LHCN-M2 (cell line): ENCODE data around the gene KRTAP4-11. TPM values are rescaled to one million over a fixed set of nuclear protein-coding genes. Genes with fewer than 3 reads are reported as not detected.
"Not testable (repeated sequence)": the region's sequence is repeated elsewhere in the genome, so short reads cannot be mapped to it uniquely, and the experiment has no call there.

Source experiments
- DNase-seq: peaks from one replicate; pipeline ENCODE4 v3.0.0-alpha.2; 2012; ENCODE audit warnings: low read depth
- total RNA-seq: library from RNA; depleted of rRNA; stranded (reverse); fragments of >200 nt; gene quantifications from 2 replicates; pipeline ENCODE4 v1.2.3, GENCODE V29; 2014

The KRTAP4-11 gene
- total RNA-seq, 1 experiment from 2014 or later: not detected

DNA sequence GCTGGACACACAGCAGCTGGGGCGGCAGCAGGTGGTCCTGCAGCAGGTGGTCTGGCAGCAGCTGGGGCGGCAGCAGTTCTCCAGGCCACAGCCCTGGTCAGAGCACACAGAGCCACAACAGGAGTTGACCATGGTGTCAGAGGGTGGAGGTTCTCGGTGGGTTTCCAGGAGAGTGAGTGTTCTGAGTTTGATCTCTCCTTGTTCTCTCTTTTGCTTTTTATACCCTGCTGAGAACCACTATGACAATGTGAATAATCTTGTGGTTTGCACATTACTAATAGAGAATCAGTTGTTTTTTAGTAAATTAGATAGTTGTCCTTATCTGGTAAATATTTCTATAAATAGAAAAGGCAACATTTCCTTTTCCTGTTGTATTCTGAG lies 5.8 kb upstream of the KRTAP4-11 start, which contains the start of gene KRTAP4-12:
KRTAP4-12 (minus strand) TSS at position 192 of the 381 bp plus-strand sequence; CDS start at position 132, 60 bp downstream.
- DNase-seq: peak; percentile 3

DNA sequence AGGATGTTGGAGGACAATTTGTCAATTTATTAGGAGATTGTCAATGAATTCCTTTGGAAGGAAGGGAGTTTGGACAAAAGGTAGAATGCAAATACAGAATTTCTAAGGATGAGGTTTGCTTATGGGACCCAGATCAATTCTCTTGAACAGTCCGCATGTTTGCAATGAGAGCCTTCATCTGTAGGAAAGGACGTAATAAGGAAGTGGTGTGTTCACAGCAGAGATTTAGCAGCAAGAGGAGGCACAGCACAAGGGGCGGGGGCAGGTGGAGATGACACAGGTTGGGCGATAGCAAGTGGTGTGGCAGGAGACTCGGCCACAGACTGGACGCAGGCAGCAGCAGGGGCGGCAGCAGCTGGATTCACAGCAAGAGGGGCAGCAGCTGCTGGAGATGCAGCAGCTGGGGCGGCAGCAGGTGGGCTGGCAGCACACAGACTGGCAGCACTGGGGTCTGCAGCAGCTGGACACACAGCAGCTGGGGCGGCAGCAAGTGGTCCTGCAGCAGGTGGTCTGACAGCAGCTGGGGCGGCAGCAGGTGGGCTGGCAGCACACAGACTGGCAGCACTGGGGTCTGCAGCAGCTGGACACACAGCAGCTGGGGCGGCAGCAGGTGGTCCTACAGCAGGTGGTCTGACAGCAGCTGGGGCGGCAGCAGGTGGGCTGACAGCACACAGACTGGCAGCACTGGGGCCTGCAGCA lies 5.3 kb upstream of the KRTAP4-11 start:
- DNase-seq: not testable (repeated sequence)

DNA sequence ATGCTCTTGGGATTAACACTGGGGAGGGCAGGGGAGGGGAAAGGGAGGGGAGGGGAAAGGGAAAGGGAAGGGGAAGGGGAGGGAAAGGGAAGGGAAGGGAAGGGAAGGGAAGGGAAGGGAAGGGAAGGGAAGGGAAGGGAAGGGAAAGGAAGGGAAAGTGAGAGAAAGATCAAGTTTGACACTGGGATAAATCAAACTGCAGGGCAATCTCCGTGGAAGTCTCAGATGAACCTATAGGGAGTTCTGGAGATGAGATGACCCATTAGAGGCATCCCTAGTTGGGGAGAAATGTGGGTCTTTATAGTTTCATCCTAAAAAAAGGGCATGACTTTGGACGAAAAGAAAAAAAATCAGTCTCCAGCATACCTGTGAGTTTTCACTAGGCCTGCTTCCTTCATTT lies 3.6 kb upstream of the KRTAP4-11 start:
- no peak for DNase-seq

DNA sequence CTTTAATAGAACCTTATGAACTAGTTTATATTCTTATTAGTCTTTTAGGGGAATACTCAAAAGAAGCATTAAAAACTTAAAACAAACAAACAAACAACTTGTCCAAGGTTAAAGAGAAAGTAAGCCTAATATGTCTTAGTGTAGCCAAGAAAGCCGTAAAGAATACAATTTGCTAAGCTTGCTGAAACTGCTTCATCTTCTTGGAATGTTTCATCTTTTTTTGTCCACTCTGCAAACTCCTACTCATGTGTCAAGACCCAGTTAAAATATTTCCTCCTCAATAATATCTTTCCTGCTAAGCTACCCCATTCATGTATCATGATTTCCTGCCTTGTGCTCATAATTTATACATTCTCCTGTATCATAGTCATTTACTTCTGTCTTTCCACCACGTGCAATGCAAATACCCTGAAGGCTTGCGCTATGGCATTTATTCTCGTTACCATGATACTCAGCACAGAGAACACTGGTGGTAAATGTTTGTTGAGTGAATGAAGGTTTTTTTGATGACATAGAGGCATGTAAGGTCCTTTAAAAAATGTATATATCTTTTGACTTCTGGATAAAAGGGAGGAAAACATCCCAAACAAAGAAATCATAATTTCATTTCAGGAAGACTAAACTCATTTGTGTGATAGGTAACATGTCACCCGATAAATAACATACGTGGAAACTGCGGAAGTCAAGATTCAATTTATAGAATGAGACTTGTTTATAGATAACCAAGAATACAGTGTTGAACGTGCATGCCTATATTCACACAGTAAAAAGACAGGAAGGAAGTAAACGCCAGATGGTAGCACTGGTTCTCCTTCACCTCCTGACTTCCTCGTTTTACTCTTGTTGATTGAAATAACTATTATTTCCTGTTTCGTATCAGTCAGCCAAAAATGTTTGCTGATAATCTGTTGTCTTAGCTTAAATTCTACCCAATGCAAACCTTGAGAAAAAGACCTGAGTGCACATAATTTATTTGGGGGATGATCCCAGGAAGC lies 1.8 kb upstream of the KRTAP4-11 start:
- DNase-seq: not testable (repeated sequence)

- no peak for DNase-seq
Measured at GRCh38 chr17:41118721-41119120, 548 bp upstream of the KRTAP4-11 start.

DNA sequence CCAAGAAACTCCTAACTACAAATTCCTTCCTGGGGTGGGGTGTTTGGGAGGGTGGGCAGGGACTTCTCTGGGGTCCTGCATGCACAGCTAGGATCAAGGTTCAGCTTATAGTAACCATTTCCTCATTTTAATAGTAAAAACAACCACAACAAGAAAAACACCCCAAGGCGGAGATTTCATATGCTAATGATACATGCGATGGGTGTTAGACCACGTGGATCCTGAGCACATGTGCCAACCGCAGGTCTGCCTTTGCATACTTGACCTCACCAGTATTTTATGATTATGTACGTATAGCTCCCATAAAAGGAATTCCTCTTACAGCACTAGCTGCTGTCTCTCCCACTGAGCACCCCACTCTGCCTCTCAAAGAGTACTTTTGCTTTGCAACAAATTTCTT lies 1.9 kb downstream of the KRTAP4-11 start:
- DNase-seq: no peak

GRCh38 chr17:41111151-41111885 lies 6.9 kb downstream of the KRTAP4-11 start:
- DNase-seq: peak; percentile 11

DNA sequence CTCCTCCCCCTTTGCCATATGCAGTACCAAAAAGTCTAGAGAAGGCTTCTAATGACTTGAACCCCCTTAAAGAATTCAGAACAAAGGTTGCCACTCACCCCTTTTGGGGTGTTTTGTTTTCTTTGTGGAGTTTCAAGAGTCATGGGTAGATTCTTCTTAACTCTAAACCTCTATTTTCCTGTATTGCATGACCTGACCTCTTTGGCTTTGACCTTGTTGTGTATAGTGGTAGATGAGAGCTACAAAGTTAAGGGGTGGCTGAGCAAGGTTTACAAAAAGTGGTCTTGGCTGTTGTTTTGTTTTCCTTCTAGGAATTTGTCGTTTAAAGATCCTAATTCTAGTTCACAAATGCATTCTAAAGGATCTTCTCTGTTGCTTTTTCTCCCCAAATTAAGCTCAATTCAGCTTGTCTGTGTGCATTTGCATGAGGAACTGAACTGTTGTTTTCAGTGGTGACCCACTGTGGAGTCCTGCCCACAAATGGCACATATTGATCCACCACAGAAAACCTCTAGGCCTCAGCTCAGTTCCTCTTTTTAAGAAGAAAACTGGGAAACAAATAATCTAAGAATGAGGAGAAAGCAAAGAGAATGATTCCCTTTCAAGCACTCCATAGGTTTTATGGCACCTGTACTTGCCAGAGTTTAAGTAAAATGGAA lies 9.3 kb downstream of the KRTAP4-11 start:
- DNase-seq: not testable (repeated sequence)

- DNase-seq: no peak
Measured at GRCh38 chr17:41107941-41108450, 10.2 kb downstream of the KRTAP4-11 start.

DNA sequence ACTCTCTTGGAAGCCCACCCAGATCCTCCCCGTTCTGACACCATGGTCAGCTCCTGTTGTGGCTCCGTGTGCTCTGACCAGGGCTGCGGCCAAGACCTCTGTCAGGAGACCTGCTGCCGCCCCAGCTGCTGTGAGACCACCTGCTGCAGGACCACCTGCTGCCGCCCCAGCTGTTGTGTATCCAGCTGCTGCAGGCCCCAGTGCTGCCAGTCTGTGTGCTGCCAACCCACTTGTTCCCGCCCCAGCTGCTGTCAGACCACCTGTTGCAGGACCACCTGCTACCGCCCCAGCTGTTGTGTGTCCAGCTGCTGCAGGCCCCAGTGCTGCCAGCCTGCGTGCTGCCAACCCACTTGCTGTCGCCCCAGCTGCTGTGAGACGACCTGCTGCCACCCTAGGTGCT lies 12.8 kb downstream of the KRTAP4-11 start, which contains the start of gene KRTAP4-9:
KRTAP4-9 (plus strand) TSS at position 43 of the 400 bp plus-strand sequence; CDS start at position 43, 0 bp downstream.
- peak; percentile 49 for DNase-seq

- peak; percentile 38 for DNase-seq
Measured at GRCh38 chr17:41104386-41105038, 13.7 kb downstream of the KRTAP4-11 start.

DNA sequence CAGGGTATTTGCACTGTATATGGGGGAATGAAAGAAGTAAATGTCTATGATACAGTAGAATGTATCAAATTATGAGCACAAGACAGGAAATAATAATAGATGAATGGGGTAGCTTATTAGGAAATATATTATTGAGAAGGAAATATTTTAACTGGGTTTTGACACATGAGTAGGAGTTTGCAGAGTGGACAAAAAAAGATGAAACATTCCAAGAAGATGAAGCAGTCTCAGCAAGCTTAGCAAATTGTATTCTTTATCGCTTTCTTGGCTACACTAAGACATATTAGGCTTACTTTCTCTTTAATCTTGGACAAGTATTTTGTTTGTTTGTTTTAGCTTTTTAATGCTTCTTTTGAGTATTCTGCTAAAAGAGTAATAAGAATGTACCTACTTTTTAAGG lies 14.3 kb downstream of the KRTAP4-11 start:
- DNase-seq: no peak

DNA sequence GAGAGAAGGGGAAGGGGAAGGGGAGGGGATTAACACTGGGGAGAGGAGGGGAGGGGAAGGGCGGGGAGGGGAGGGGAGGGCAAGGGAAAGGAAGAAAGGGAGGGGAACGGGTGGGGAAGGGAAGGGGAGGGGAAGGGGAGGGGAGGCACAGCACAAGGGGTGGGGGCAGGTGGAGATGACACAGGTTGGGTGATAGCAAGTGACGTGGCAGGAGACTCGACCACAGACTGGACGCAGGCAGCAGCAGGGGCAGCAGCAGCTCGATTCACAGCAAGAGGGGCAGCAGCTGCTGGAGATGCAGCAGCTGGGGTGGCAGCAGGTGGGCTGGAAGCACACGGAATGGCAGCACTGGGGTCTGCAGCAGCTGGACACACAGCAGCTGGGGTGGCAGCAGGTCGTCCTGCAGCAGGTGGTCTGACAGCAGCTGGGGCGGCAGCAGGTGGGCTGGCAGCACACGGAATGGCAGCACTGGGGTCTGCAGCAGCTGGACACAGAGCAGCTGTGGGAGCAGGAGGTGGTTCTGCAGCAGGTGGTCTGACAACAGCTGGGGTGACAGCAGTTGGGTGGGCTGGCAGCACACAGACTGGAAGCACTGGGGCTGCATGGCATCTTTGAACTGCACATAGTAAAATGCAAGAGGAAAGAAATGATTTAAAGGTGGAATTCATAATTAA lies 16.4 kb downstream of the KRTAP4-11 start, which contains the start of gene KRTAP4-16:
KRTAP4-16 (minus strand) TSS at position 624 of the 674 bp plus-strand sequence; CDS start at position 624, 0 bp downstream.
- peak; percentile 41 for DNase-seq

GRCh38 chr17:41099682-41100480 lies 18.3 kb downstream of the KRTAP4-11 start:
- peak; percentile 54 for DNase-seq

DNA sequence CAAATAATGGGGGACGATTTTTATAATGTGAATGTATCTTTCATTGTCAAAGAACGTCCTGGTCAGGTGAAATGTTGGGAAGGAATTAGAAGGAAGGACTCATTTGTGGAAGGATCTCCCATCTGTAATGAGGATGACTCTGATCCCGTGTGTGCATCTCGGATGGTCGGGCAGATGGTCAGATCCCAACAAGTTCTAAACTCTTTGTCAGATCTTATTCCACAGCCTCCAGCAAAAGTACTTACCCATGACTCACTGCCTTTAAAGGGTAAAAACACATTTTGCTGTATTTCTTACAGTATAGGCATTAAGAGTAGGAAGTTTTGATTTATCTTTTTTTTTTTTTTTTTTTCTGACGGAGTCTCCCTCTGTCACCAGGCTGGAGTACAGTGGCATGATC lies 19.7 kb downstream of the KRTAP4-11 start:
- DNase-seq: peak; percentile 22

GRCh38 chr17:41098042-41098441 lies 20.1 kb downstream of the KRTAP4-11 start, which contains the start of gene KRTAP4-8:
KRTAP4-8 (minus strand) TSS chr17:41098142; CDS start chr17:41098084, 58 bp downstream.
- no peak for DNase-seq

DNA sequence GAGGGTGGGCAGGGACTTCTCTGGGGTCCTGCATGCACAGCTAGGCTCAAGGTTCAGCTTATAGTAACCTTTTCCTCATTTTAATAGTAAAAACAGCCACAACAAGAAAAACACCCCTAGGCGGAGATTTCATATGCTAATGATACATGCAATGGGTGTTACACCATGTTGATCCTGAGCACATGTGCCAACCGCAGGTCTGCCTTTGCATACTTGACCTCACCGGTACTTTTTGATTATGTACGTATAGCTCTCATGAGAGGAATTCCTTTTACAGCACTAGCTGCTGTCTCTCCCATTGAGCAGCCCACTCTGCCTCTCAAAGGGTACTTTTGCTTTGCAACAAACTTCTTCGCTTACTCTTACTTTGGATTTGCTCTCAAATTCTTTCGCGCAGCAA lies 22.1 kb downstream of the KRTAP4-11 start:
- DNase-seq: no peak

- not testable (repeated sequence) for DNase-seq
Measured at GRCh38 chr17:41088760-41089352, 29.3 kb downstream of the KRTAP4-11 start.
